Keratinocyte (primary cell): ENCODE measurements around the gene CDK14. TPM values are rescaled to one million over a fixed set of nuclear protein-coding genes. Genes with fewer than 3 reads are reported as not detected.

Experiments used
- DNase-seq: peaks from one replicate; pipeline ENCODE4 v3.0.0-alpha.2; 2011; ENCODE audit warnings: low read depth, missing footprints, low spot score
- FAIRE-seq: peaks from 2 replicates; lab custom pipeline; 2011; peaks lifted over from hg19 to GRCh38; lab: Jason Lieb, UNC
- H2AFZ ChIP-seq: 2 replicates; pipeline ENCODE4 v1.6.0; 2012; ENCODE audit warnings: low read length, control low read depth, inconsistent platforms; ENCODE audit not compliant: control insufficient read depth
- H3K27ac ChIP-seq: 2 replicates; pipeline ENCODE4 v1.5.1; 2011; ENCODE audit warnings: low read length; ENCODE audit not compliant: control insufficient read depth, insufficient read depth
- H3K27me3 ChIP-seq: 3 replicates; pipeline ENCODE4 v1.6.0; 2011; ENCODE audit warnings: low read length; ENCODE audit not compliant: control insufficient read depth, insufficient read depth; ENCODE audit errors: extremely low read depth
- H3K36me3 ChIP-seq, 2 experiments: 2 replicates in 1 of 2; 3 replicates in 1 of 2; pipeline ENCODE4 v1.5.1; 2011; ENCODE audit warnings: low read length in 2 of 2, mild to moderate bottlenecking in 1 of 2; ENCODE audit not compliant: control insufficient read depth in 2 of 2, insufficient read depth in 2 of 2; ENCODE audit errors: extremely low read depth in 1 of 2
- H3K4me1 ChIP-seq: 3 replicates; pipeline ENCODE4 v1.5.1; 2011; ENCODE audit warnings: low read length; ENCODE audit not compliant: control insufficient read depth, insufficient read depth; ENCODE audit errors: extremely low read depth
- H3K4me2 ChIP-seq: 3 replicates; pipeline ENCODE4 v1.6.0; 2011; ENCODE audit warnings: low read depth, low read length; ENCODE audit not compliant: control insufficient read depth, insufficient read depth; ENCODE audit errors: extremely low read depth
- H3K4me3 ChIP-seq, 3 experiments: fragments of 200-600 bp in 1 of 3; sonication (generic) in 1 of 3; 2 replicates in 2 of 3; 3 replicates in 1 of 3; pipeline ENCODE4 v1.5.1; 2011 to 2016; ENCODE audit warnings: low read length in 3 of 3, mild to moderate bottlenecking in 3 of 3, control low read depth in 2 of 3, inconsistent platforms in 1 of 3, low read depth in 1 of 3, mixed read lengths in 1 of 3, mixed run types in 1 of 3, moderate library complexity in 1 of 3; ENCODE audit not compliant: control insufficient read depth in 2 of 3, insufficient read depth in 2 of 3; ENCODE audit errors: extremely low read depth in 1 of 3
- H3K79me2 ChIP-seq: 2 replicates; pipeline ENCODE4 v1.6.0; 2012; ENCODE audit warnings: low read length; ENCODE audit not compliant: control insufficient read depth, insufficient read depth
- H3K9ac ChIP-seq: 3 replicates; pipeline ENCODE4 v1.6.0; 2011; ENCODE audit warnings: low read length; ENCODE audit not compliant: control insufficient read depth, insufficient read depth; ENCODE audit errors: extremely low read depth
- H3K9me1 ChIP-seq: 3 replicates; pipeline ENCODE4 v1.6.0; 2011; ENCODE audit warnings: low read length; ENCODE audit not compliant: control insufficient read depth, insufficient read depth; ENCODE audit errors: extremely low read depth
- H3K9me3 ChIP-seq: 2 replicates; pipeline ENCODE4 v1.5.1; 2012; ENCODE audit warnings: low read depth, low read length; ENCODE audit not compliant: control insufficient read depth
- H4K20me1 ChIP-seq: 3 replicates; pipeline ENCODE4 v1.6.0; 2011; ENCODE audit warnings: low read length; ENCODE audit not compliant: control insufficient read depth, insufficient read depth; ENCODE audit errors: extremely low read depth
- EZH2 ChIP-seq: IDR thresholded peaks from one replicate; pipeline ENCODE4 v1.6.1; 2012; ENCODE audit warnings: inconsistent platforms, mild to moderate bottlenecking, low read length, moderate library complexity
- dilution Hi-C: fragments of 300-500 bp; cut with MboI; formaldehyde crosslinking; loops from one replicate; pipeline ENCODE4 v1.7.0; 2020; ENCODE audit warnings: low sequenced_read_pairs; ENCODE audit not compliant: extremely low pct_ligation_motif_present
- polyA plus RNA-seq, 5 experiments: library from polyadenylated mRNA; depleted of rRNA in 3 of 5; stranded (reverse) in 3 of 5; stranded (forward) in 1 of 5; unstranded in 1 of 5; fragments of >200 nt; gene quantifications; 1 replicate in 1 of 5; 2 replicates in 3 of 5; 3 replicates in 1 of 5; pipeline versions ENCODE4 v1.2.1 to v1.2.3, GENCODE V29; 2011 to 2012; ENCODE audit warnings: missing spikeins in 2 of 5, low read depth in 1 of 5, low replicate concordance in 1 of 5
- TF ChIP-seq, protein P1 (sequence below), 3 experiments: IDR thresholded peaks in 1 of 3; conservative IDR thresholded peaks in 1 of 3; optimal IDR thresholded peaks in 1 of 3; 2 replicates in 2 of 3; 3 replicates in 1 of 3; pipeline versions ENCODE3 to v1.5.1; 2011; ENCODE audit warnings: low read length in 3 of 3, mild to moderate bottlenecking in 3 of 3, moderate library complexity in 2 of 3, control low read depth in 1 of 3, inconsistent platforms in 1 of 3; ENCODE audit not compliant: insufficient read depth in 2 of 3; ENCODE audit errors: extremely low read depth in 1 of 3

CDK14 gene
- polyA plus RNA-seq, 1 donor (not counting 4 experiments of a cell fraction or from before 2014, with no cell fraction given), result 4.0 TPM

DNA sequence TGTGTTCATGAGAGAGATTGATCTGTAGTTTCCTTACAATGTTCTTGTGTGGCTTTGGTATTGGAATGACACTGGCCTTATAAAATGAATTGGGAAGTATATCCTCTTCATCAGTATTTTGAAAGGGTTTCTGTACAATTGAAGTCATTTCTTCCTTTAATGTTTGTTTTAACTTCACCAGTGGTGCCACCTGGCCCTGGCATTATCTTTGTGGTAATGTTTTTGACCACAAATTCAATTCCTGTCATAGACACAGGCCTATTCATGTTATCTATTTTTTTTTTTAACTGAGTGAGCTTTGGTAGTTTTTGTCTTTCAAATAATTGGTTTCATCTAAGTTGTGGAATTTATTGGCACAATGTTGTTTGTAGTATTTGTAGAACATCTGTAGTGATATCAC lies 127.7 kb downstream of the CDK14 start:
- no peak overlapping the region for H3K9ac ChIP-seq

DNA sequence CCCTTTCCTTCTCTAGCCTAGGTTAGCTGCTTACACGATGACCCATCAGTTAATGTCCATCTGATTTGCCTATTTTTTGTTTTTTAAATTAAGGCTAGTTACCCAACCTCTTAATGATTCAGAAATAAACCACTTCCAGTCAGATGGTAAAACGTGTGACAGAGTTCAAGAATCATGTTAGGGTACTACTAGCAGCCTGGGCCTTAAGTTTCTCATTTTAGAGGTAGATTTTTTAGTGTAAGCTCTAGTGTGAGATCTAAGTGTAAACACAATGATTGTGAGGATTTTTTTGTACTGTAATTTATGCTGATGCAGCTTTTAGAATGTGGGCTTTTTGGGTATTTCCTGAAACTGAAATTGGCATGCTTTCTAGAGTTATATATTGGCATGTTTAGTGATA lies 130.0 kb downstream of the CDK14 start:
- Histone ChIP-seq H3K36me3 (no peaks in the 10 kb centered on the region), H4K20me1 (no peaks in the 10 kb centered on the region), H3K27ac (no peak overlapping the region), H3K9me1 (no peaks in the 10 kb centered on the region), H3K79me2 (no peaks in the 10 kb centered on the region), H3K4me2 (no peak overlapping the region), H3K4me1 (no peaks in the 10 kb centered on the region), H2AFZ (no peak overlapping the region), H3K9ac (no peak overlapping the region), H3K27me3 (no peaks in the 10 kb centered on the region), H3K4me3 (no peak overlapping the region), H3K9me3 (no peaks in the 10 kb centered on the region)
- dilution Hi-C loops, result no loop called here
- no peak for FAIRE-seq
- no peak for DNase-seq
- TF ChIP-seq EZH2, result no peak
- TF ChIP-seq, protein P1, sequence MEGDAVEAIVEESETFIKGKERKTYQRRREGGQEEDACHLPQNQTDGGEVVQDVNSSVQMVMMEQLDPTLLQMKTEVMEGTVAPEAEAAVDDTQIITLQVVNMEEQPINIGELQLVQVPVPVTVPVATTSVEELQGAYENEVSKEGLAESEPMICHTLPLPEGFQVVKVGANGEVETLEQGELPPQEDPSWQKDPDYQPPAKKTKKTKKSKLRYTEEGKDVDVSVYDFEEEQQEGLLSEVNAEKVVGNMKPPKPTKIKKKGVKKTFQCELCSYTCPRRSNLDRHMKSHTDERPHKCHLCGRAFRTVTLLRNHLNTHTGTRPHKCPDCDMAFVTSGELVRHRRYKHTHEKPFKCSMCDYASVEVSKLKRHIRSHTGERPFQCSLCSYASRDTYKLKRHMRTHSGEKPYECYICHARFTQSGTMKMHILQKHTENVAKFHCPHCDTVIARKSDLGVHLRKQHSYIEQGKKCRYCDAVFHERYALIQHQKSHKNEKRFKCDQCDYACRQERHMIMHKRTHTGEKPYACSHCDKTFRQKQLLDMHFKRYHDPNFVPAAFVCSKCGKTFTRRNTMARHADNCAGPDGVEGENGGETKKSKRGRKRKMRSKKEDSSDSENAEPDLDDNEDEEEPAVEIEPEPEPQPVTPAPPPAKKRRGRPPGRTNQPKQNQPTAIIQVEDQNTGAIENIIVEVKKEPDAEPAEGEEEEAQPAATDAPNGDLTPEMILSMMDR (optimal IDR thresholded peaks at IDR 0.05 in 1 of 3, IDR thresholded peaks at IDR 0.05 in 1 of 3, conservative IDR thresholded peaks at IDR 0.05 in 1 of 3; ENCODE audit: extremely low read depth in 1 of 3, insufficient read depth in 2 of 3, low read length in 3 of 3), result no peak

More for the DNA sequence above, 127.7 kb downstream of the CDK14 start:
- DNase-seq, result no peak
- no peaks in the 10 kb centered on the region for H3K36me3 ChIP-seq
- no peaks in the 10 kb centered on the region for H3K9me3 ChIP-seq
- no peak for TF ChIP-seq EZH2
- TF ChIP-seq, protein P1 (optimal IDR thresholded peaks at IDR 0.05 in 1 of 3, IDR thresholded peaks at IDR 0.05 in 1 of 3, conservative IDR thresholded peaks at IDR 0.05 in 1 of 3; ENCODE audit: extremely low read depth in 1 of 3, insufficient read depth in 2 of 3, low read length in 3 of 3), result no peak
- no peaks in the 10 kb centered on the region for H3K79me2 ChIP-seq
- H2AFZ ChIP-seq, result no peak overlapping the region
- no peak overlapping the region for H3K4me2 ChIP-seq
- H3K4me1 ChIP-seq, result no peaks in the 10 kb centered on the region
- H3K4me3 ChIP-seq, result no peak overlapping the region
- no peaks in the 10 kb centered on the region for H3K9me1 ChIP-seq
- no peaks in the 10 kb centered on the region for H4K20me1 ChIP-seq
- dilution Hi-C loops, result no loop called here
- FAIRE-seq, result no peak
- no peak overlapping the region for H3K27ac ChIP-seq
- H3K27me3 ChIP-seq, result no peaks in the 10 kb centered on the region
